IMR-90 (cell line): ENCODE data around the gene BCL2L11. TPM values are rescaled to one million over a fixed set of nuclear protein-coding genes. Genes with fewer than 3 reads are reported as not detected.

Source experiments
- ATAC-seq: fragments of 200-7000 bp; cut with Tn5 transposase; 2 replicates; pipeline ENCODE4 v1.9.1; 2020; ENCODE audit warnings: low read depth, mild to moderate bottlenecking, moderate library complexity
- BruUV-seq: library from RNA; stranded (reverse); fragments of 400-500 nt; replicated peaks from 2 replicates; lab custom pipeline; 2021; lab: Mats Ljungman, UMichigan
- CTCF ChIA-PET: fragments of 300-600 bp; formaldehyde crosslinking; extraction: SDS; loops from one replicate; lab custom pipeline; 2021; ENCODE audit warnings: antibody characterized with exemption; lab: Yijun Ruan, JAX
- POLR2A ChIA-PET: fragments of 300-600 bp; sonication (Branson Sonifier 250); formaldehyde crosslinking; loops from one replicate; lab custom pipeline; 2022; ENCODE audit warnings: antibody characterized with exemption; ENCODE audit not compliant: unreplicated experiment; lab: Charles Lee
- DNase-seq: peaks from one replicate; pipeline ENCODE4 v3.0.0; 2013
- H2AFZ ChIP-seq: replicated peaks from 2 replicates; pipeline ENCODE3; 2013; ENCODE audit warnings: low read length, mild to moderate bottlenecking; ENCODE audit not compliant: poor library complexity
- H2AK5ac ChIP-seq: 2 replicates; pipeline ENCODE4 v1.6.1; 2013; ENCODE audit warnings: low read depth, low read length, inconsistent platforms
- H2AK9ac ChIP-seq: replicated peaks from 2 replicates; pipeline ENCODE3; 2013; ENCODE audit warnings: mild to moderate bottlenecking, low read depth, low read length, moderate library complexity; ENCODE audit not compliant: poor library complexity
- H2BK120ac ChIP-seq: 2 replicates; pipeline ENCODE4 v1.6.1; 2013; ENCODE audit warnings: low read depth, low read length, inconsistent platforms
- H2BK15ac ChIP-seq: 3 replicates; pipeline ENCODE4 v1.6.1; 2013; ENCODE audit warnings: low read depth, low read length, inconsistent platforms
- H2BK20ac ChIP-seq: 2 replicates; pipeline ENCODE4 v1.6.1; 2013; ENCODE audit warnings: low read depth, mild to moderate bottlenecking, inconsistent platforms, low read length, moderate library complexity
- H2BK5ac ChIP-seq: 2 replicates; pipeline ENCODE4 v1.6.1; 2013; ENCODE audit warnings: mild to moderate bottlenecking, low read depth, low read length, inconsistent platforms; ENCODE audit not compliant: poor library complexity, severe bottlenecking
- H3K14ac ChIP-seq: replicated peaks from 2 replicates; pipeline ENCODE4 v1.6.1; 2013; ENCODE audit warnings: low read depth, low read length, inconsistent platforms
- H3K18ac ChIP-seq: 2 replicates; pipeline ENCODE4 v1.6.1; 2013; ENCODE audit warnings: low read depth, low read length, control low read depth
- H3K23ac ChIP-seq: 2 replicates; pipeline ENCODE4 v1.6.1; 2013; ENCODE audit warnings: low read depth, low read length, inconsistent platforms
- H3K27ac ChIP-seq: 2 replicates; pipeline ENCODE4 v1.5.1; 2013; ENCODE audit warnings: mild to moderate bottlenecking, control low read depth, low read length; ENCODE audit not compliant: insufficient read depth
- H3K27me3 ChIP-seq: 2 replicates; pipeline ENCODE4 v1.6.1; 2013; ENCODE audit warnings: low read length; ENCODE audit not compliant: control insufficient read depth, insufficient read depth
- H3K36me3 ChIP-seq: 2 replicates; pipeline ENCODE4 v1.6.1; 2013; ENCODE audit warnings: low read length, mixed read lengths; ENCODE audit not compliant: control insufficient read depth, insufficient read depth
- H3K4ac ChIP-seq: 2 replicates; pipeline ENCODE4 v1.6.1; 2013; ENCODE audit warnings: low read depth, low read length, inconsistent platforms
- H3K4me1 ChIP-seq: 2 replicates; pipeline ENCODE4 v1.6.1; 2013; ENCODE audit warnings: low read length, mixed read lengths; ENCODE audit not compliant: control insufficient read depth, insufficient read depth
- H3K4me2 ChIP-seq: 2 replicates; pipeline ENCODE4 v1.6.1; 2013; ENCODE audit warnings: low read depth, mild to moderate bottlenecking, control low read depth, low read length, moderate library complexity
- H3K4me3 ChIP-seq: 2 replicates; pipeline ENCODE4 v1.5.1; 2013; ENCODE audit warnings: low read depth, mild to moderate bottlenecking, control low read depth, low read length, moderate library complexity; ENCODE audit not compliant: insufficient read depth
- H3K56ac ChIP-seq: 2 replicates; pipeline ENCODE4 v1.6.1; 2013; ENCODE audit warnings: low read length, inconsistent platforms; ENCODE audit not compliant: insufficient read depth; ENCODE audit errors: extremely low read depth
- H3K79me1 ChIP-seq, 2 experiments: 2 replicates each; pipeline ENCODE4 v1.6.1; 2013; ENCODE audit warnings: low read length in 2 of 2, inconsistent platforms in 1 of 2, low read depth in 1 of 2
- H3K9ac ChIP-seq: 2 replicates; pipeline ENCODE4 v1.6.1; 2013; ENCODE audit warnings: low read depth, low read length, control low read depth
- H3K9me1 ChIP-seq: 2 replicates; pipeline ENCODE4 v1.6.1; 2013; ENCODE audit warnings: low read length, inconsistent platforms; ENCODE audit not compliant: insufficient read depth
- H3K9me3 ChIP-seq: 2 replicates; pipeline ENCODE4 v1.6.1; 2013; ENCODE audit warnings: low read length; ENCODE audit not compliant: control insufficient read depth, insufficient read depth
- H4K20me1 ChIP-seq: 2 replicates; pipeline ENCODE4 v1.6.1; 2013; ENCODE audit warnings: low read length, inconsistent platforms; ENCODE audit not compliant: insufficient read depth
- H4K5ac ChIP-seq: 2 replicates; pipeline ENCODE4 v1.6.1; 2013; ENCODE audit warnings: mild to moderate bottlenecking, low read depth, low read length, control low read depth
- H4K8ac ChIP-seq, 2 experiments: 2 replicates each; pipeline ENCODE4 v1.6.1; 2013; ENCODE audit warnings: low read depth in 2 of 2, low read length in 2 of 2, control low read depth in 1 of 2, inconsistent platforms in 1 of 2
- H4K91ac ChIP-seq: 2 replicates; pipeline ENCODE4 v1.6.1; 2013; ENCODE audit warnings: low read depth, low read length, inconsistent platforms; ENCODE audit not compliant: insufficient read depth
- CEBPB ChIP-seq: IDR thresholded peaks from 2 replicates; pipeline ENCODE4 v1.6.1; 2012; ENCODE audit warnings: low read depth, low read length, improper control_type of control experiment
- CHD1 ChIP-seq: IDR thresholded peaks from 2 replicates; pipeline ENCODE4 v1.6.1; 2012; ENCODE audit warnings: low read depth, low read length, improper control_type of control experiment
- MXI1 ChIP-seq: IDR thresholded peaks from 2 replicates; pipeline ENCODE4 v1.6.1; 2012; ENCODE audit warnings: low read depth, mild to moderate bottlenecking, low read length, moderate library complexity, borderline replicate concordance
- POLR2A ChIP-seq: IDR thresholded peaks from 2 replicates; pipeline ENCODE4 v1.6.1; 2012; ENCODE audit warnings: mild to moderate bottlenecking, low read depth, low read length
- RAD21 ChIP-seq: IDR thresholded peaks from 2 replicates; pipeline ENCODE4 v1.6.1; 2012; ENCODE audit warnings: low read length, improper control_type of control experiment
- RCOR1 ChIP-seq: IDR thresholded peaks from 2 replicates; pipeline ENCODE4 v1.6.1; 2012; ENCODE audit warnings: mild to moderate bottlenecking, low read length, improper control_type of control experiment; ENCODE audit not compliant: insufficient replicate concordance
- WGBS, 2 experiments: methylation state at CpG; one replicate each; pipeline versions ENCODE4 v1.1.5 to v1.1.7; 2013; ENCODE audit warnings: missing lambda C conversion rate in 2 of 2; ENCODE audit not compliant: insufficient read length in 1 of 2; ENCODE audit errors: extremely low coverage in 2 of 2; 5-methylcytosine and 5-hydroxymethylcytosine counted together
- dilution Hi-C: fragments of 300-500 bp; cut with HindIII; formaldehyde crosslinking; loops from one replicate; pipeline ENCODE4 v1.14.3; 2018; ENCODE audit warnings: low sequenced_read_pairs; ENCODE audit not compliant: unreplicated experiment
- in situ Hi-C: fragments of 300-500 bp; cut with MboI; formaldehyde crosslinking; loops from 3 replicates; pipeline ENCODE4 v1.14.3; 2019; ENCODE audit warnings: low sequenced_read_pairs, inconsistent platforms, mixed read lengths
- intact Hi-C: fragments of 100-400 bp; cut with micrococcal nuclease; formaldehyde crosslinking; loops from 2 replicates; pipeline ENCODE4 v1.10.0; 2022
- polyA plus RNA-seq, 3 experiments: library from polyadenylated mRNA; depleted of rRNA; stranded (reverse); fragments of >200 nt; gene quantifications; 2 replicates each; pipeline ENCODE4 v1.2.3, GENCODE V29; 2012; ENCODE audit warnings: low replicate concordance in 1 of 3
- total RNA-seq: library from RNA; depleted of rRNA; stranded (reverse); fragments of >200 nt; gene quantifications from 2 replicates; pipeline ENCODE4 v1.2.3, GENCODE V29; 2012
- TF ChIP-seq, protein P1 (sequence below): fragments of 150-350 bp; IDR thresholded peaks from 2 replicates; pipeline ENCODE4 v1.6.1; 2016; ENCODE audit warnings: low read depth, mild to moderate bottlenecking, low read length, moderate library complexity, borderline replicate concordance

The BCL2L11 gene
- total and polyA plus RNA-seq, 2 of the 4 experiments (the other 2 are of a cell fraction), result 1.1 to 1.7 TPM

DNA sequence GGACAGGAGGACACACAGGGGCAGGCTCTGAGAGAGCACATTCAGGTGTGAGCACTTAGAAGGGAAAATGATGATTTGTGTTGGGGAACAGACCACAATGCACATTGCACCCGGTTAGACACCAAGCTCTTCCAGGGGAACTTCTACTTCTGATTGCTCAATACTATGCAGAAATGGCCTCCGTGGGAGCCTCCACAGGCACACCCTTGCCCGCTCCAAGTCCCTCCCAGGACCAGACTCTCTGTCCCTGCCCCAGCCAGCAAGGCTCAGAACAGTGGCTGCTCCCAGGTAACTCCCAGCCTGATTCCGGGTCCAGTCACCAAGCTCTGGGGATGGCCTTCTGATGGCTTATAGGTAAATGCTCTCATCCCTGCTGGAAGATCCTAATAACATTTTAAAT lies 56.2 kb downstream of the BCL2L11 start:
- no peak overlapping the region for H2BK20ac ChIP-seq
- no peak overlapping the region for H3K23ac ChIP-seq
- peaks cover 4% of the 10 kb centered on the region; the same call in 1 of the 2 replicates for H3K4me1 ChIP-seq
- no peak overlapping the region for H3K56ac ChIP-seq
- H3K27me3 ChIP-seq, result peaks cover 45% of the 10 kb centered on the region
- dilution Hi-C loops, result no loop called here
- no peak overlapping the region for H3K14ac ChIP-seq
- H3K18ac ChIP-seq, result no peak overlapping the region
- H2AK5ac ChIP-seq, result no peak overlapping the region
- no peak overlapping the region for H4K91ac ChIP-seq
- in situ Hi-C loops, result no loop called here
- H3K9me1 ChIP-seq, result peaks cover 9% of the 10 kb centered on the region; the same call in 1 of the 2 replicates
- no peak for DNase-seq
- H3K79me1 ChIP-seq, result no peaks in the 10 kb centered on the region
- POLR2A ChIA-PET, result no interaction called here
- no peak overlapping the region for H3K4ac ChIP-seq
- no peak overlapping the region for H2BK120ac ChIP-seq
- TF ChIP-seq MXI1 (no peak), CEBPB (peak; percentile 43), RCOR1 (no peak), CHD1 (no peak), RAD21 (no peak), POLR2A (no peak)
- TF ChIP-seq, protein P1, sequence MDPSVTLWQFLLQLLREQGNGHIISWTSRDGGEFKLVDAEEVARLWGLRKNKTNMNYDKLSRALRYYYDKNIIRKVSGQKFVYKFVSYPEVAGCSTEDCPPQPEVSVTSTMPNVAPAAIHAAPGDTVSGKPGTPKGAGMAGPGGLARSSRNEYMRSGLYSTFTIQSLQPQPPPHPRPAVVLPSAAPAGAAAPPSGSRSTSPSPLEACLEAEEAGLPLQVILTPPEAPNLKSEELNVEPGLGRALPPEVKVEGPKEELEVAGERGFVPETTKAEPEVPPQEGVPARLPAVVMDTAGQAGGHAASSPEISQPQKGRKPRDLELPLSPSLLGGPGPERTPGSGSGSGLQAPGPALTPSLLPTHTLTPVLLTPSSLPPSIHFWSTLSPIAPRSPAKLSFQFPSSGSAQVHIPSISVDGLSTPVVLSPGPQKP, result no peak
- H4K8ac ChIP-seq, result no peak overlapping the region
- H4K5ac ChIP-seq, result no peak overlapping the region
- H4K20me1 ChIP-seq, result 0 out of 2 replicates have a peak, but pooled peaks cover 3% of the 10 kb centered on the region
- H2AFZ ChIP-seq, result no peak overlapping the region
- H3K36me3 ChIP-seq, result no peaks in the 10 kb centered on the region
- no peak overlapping the region for H2AK9ac ChIP-seq
- no peak overlapping the region for H3K4me3 ChIP-seq
- H3K9ac ChIP-seq, result no peak overlapping the region
- CTCF ChIA-PET, result no interaction called here
- no peak overlapping the region for H3K27ac ChIP-seq
- H2BK15ac ChIP-seq, result no peak overlapping the region
- no peaks in the 10 kb centered on the region for H3K9me3 ChIP-seq
- no peak overlapping the region for H3K4me2 ChIP-seq
- BruUV-seq, result no TSS peak
- no peak for ATAC-seq
- intact Hi-C loops, result no loop called here
- WGBS, 2 experiments, result 80% methylated on average over 1 of the region's 4 CpGs; no CpG with 5 or more reads in 1 of the 2 experiments
- no peak overlapping the region for H2BK5ac ChIP-seq
